ENCODE data around the gene RAE1.

Gene RAE1

DNA sequence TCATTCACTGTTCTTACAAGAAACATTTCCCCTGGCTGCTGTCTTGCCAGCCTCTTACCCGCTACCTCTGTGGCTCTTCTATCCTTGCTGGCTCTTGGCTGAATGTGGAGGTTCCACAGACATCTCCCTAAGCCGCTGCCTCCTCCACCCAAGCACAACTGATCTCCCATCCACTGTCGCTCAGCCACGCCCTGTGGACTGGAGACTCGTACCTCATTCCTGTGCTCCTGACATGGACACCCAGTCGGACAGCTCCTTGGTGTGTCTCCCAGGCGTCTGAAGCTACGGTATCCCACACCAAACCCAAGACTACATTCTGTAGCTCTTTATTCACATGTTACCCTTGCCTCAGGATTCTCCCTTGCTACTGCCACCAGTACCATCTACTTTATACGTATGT is 19.3 kb downstream of the RAE1 start:
- TF ChIP-seq Cebpa-rat (IDR thresholded peaks at IDR 0.05), result no peak
- no peaks in the 10 kb centered on the region for H3K4me1 ChIP-seq

DNA sequence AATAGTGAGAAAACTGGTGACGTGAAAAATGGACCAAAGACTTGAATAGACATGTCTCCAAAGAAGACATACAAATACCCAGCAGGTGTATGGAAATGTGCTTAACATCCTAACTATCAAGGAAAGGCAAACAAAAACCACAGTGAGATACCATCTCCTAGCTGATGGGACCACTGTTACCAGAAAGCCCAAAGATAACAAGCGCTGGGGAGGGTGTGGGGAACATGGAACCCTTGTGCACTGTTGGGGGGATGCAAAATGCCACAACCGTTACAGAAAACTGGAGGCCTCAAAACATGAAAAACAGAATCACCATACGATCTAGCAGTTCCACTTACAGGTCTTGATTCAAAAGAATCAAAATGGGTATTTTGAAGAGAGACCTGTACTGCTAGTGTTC is 20.3 kb downstream of the RAE1 start:
- Histone ChIP-seq H3K27ac (no peak overlapping the region), H3K4me1 (no peaks in the 10 kb centered on the region), H3K9me3 (no peaks in the 10 kb centered on the region), H3K4me2 (no peak overlapping the region), H4K20me1 (peaks cover 67% of the 10 kb centered on the region), H3K9ac (no peak overlapping the region), H3K27me3 (no peaks in the 10 kb centered on the region), H3K36me3 (no peaks in the 10 kb centered on the region; the same call in 1 of the 2 replicates), H3K4me3 (no peak overlapping the region)
- no peak for TF ChIP-seq Cebpa-rat (IDR thresholded peaks at IDR 0.05)

More for the DNA sequence above, 19.3 kb downstream of the RAE1 start:
- no peaks in the 10 kb centered on the region for H3K27me3 ChIP-seq
- H3K4me2 ChIP-seq, result no peak overlapping the region
- peaks cover 57% of the 10 kb centered on the region for H4K20me1 ChIP-seq
- H3K9me3 ChIP-seq, result no peaks in the 10 kb centered on the region
- H3K36me3 ChIP-seq, result no peaks in the 10 kb centered on the region; the same call in 1 of the 2 replicates
- no peak overlapping the region for H3K4me3 ChIP-seq
- no peak overlapping the region for H3K27ac ChIP-seq
- no peak overlapping the region for H3K9ac ChIP-seq

DNA sequence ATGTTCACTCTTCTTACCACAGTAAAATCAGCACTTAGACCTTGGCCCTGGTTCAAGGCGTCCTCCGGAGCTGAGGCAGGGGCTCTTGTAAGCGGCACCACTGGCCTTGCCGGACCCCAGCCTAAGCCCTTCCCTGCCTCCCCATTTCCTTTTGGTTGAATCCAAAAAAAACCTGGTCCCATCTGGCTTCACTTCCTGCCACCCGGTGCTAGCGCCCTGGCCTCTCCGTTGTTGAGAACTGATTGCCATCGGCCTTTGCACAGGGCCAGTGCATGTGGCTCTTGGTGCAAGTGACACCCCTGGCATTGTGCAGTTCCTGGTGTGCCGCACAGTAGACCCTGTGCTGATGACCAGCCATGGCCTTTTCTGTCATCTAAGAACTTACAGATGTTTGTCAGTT is 21.1 kb downstream of the RAE1 start:
- no peaks in the 10 kb centered on the region; the same call in 1 of the 2 replicates for H3K36me3 ChIP-seq
- H4K20me1 ChIP-seq, result peaks cover 75% of the 10 kb centered on the region
- no peaks in the 10 kb centered on the region for H3K9me3 ChIP-seq
- no peak overlapping the region for H3K9ac ChIP-seq
- no peaks in the 10 kb centered on the region for H3K4me1 ChIP-seq
- no peak for TF ChIP-seq Cebpa-rat (IDR thresholded peaks at IDR 0.05)
- H3K4me2 ChIP-seq, result no peak overlapping the region
- H3K4me3 ChIP-seq, result no peak overlapping the region
- H3K27me3 ChIP-seq, result no peaks in the 10 kb centered on the region
- H3K27ac ChIP-seq, result no peak overlapping the region

DNA sequence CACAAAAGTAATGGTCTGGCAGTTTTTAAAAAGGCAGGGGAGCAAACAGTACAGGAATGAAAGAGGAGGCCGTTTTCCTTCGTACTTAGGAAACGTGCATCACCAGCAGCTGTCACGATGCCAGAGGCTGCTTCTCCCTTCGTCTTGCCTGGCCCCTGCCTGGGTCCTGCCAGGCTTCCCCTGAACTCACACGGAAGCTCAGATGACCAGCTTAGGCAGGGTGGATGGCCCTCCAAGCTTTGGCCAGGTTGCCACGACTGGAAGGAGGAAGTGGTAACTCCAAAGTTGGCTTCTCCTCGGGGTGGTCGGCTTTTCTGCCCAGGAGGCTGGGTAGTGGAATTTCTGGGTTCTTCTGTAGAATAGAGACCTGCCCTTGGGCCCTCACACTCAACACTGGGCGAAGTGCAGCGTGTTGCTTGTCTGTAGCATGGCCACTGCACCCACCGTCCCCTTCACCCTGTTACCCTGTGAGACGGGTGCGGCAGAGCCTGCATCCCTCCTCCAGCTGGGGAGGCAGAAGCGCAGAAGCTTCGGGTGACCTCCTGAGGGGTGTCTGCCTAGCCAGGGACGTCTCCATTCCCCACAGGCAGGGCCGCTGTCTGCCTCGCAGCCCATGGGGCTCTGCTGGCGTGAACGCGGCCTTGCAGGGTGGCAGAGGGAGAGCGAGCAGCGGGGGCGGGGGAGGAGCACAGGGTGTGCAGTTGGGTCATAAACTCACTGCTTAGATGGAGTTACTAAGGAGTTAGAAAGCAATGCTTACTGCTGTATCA is 21.7 kb downstream of the RAE1 start:
- Histone ChIP-seq H3K27ac (no peak overlapping the region), H3K9ac (no peak overlapping the region), H3K27me3 (no peaks in the 10 kb centered on the region), H3K4me1 (no peaks in the 10 kb centered on the region), H3K4me3 (no peak overlapping the region), H3K9me3 (no peaks in the 10 kb centered on the region), H3K36me3 (no peaks in the 10 kb centered on the region; the same call in 1 of the 2 replicates), H4K20me1 (peaks cover 81% of the 10 kb centered on the region), H3K4me2 (no peak overlapping the region)
- no peak for TF ChIP-seq Cebpa-rat (IDR thresholded peaks at IDR 0.05)

DNA sequence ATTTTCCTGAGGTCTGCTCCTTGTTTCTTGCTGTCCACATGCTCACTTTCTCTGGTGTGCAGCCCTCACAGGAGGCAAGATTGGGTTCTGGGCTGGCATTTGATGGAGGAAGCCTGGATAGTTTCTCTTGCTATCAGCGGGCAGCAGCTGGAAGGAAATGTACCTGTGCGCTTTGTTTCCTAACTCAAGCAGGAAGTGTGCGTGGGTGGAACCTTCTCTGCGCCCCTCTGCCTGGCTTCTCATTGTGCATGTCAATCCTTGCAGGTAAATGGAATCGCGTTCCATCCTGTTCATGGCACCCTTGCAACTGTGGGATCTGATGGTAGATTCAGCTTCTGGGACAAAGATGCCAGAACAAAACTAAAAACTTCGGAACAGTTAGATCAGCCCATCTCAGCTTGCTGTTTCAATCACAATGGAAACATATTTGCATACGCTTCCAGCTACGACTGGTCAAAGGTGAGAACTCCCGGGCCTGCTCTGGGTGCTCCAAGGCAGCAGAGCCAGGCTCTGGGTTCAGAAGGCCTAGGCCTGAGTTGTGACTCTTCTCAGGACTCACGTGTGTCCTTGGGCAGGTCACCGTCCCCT is 23.4 kb downstream of the RAE1 start:
- Histone ChIP-seq H3K36me3 (no peaks in the 10 kb centered on the region; the same call in 1 of the 2 replicates), H3K4me3 (no peak overlapping the region), H3K27me3 (no peaks in the 10 kb centered on the region), H3K4me1 (no peaks in the 10 kb centered on the region), H3K27ac (no peak overlapping the region), H4K20me1 (peaks cover 90% of the 10 kb centered on the region), H3K9me3 (no peaks in the 10 kb centered on the region), H3K9ac (no peak overlapping the region), H3K4me2 (no peak overlapping the region)
- no peak for TF ChIP-seq Cebpa-rat (IDR thresholded peaks at IDR 0.05)

DNA sequence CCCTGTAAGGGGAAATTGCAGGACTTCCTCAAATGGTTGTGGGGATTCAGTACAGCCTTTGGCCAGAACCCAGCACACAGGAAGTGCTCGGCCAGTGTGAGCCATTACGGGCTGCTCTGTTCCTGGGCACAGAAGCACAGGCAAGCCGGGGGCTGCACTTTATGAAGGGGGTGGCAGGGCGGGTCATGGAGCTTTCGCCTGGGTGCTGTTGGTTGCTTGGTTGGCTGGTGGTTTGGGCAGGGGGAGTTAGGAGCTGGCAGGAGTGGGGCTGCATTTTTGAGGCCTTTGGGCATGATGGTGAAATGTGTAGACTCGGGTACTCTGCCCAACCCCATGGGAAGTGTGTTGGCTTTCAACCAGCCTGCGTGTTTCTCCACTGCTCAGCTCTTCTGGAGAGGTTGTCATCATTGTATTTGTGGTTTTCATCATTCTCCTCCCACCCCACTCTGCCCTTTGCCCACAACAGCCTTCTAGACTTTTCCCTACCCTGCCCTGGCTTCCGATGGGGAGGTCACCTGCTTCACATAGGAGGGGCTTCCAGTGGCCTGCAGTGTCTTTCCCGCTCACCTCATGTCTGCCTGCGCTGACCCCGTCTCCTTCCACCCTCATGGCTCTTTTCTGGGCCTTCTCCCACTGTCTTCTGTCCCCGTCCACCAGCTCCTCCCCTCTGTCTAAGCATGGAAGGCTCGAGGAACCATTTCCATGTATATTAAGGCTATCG is 24.0 kb downstream of the RAE1 start:
- Histone ChIP-seq H3K4me1 (no peaks in the 10 kb centered on the region), H3K27me3 (no peaks in the 10 kb centered on the region), H3K9me3 (no peaks in the 10 kb centered on the region), H3K4me3 (no peak overlapping the region), H3K36me3 (no peaks in the 10 kb centered on the region; the same call in 1 of the 2 replicates), H4K20me1 (peaks cover 92% of the 10 kb centered on the region), H3K4me2 (no peak overlapping the region), H3K9ac (0 out of 2 replicates have a peak overlapping the region, but pooled peaks have one; percentile 15), H3K27ac (no peak overlapping the region)
- TF ChIP-seq Cebpa-rat (IDR thresholded peaks at IDR 0.05), result no peak

DNA sequence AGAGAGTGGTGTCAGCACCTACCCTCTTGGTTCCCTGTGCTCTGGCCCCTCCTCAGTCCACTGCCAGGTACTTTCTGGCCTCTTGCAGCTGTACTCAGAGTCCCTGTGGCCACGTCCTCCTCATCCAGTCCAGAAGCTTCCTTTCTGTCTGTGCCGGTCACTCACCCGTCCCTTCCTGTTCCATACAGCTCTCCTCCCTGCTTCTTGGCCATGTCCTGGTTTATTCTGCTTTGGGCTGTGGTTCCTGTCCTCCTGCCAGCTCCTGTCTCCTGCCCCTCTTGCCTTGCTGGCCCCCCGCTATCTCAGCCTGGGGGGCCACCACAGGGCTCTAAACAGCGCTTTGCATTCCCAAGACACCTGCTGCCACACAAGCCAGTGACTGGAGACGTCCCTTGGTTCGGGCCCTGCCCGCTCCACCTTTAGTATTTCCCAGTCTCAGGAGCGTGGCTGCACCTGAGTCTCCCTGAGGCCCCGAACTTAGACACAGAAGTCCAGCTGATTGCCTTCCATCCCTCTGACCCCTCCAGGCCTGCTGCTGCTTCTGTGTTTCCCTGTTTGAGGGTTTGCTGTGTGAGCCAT is 24.7 kb downstream of the RAE1 start:
- no peaks in the 10 kb centered on the region; the same call in 1 of the 2 replicates for H3K36me3 ChIP-seq
- no peak overlapping the region for H3K4me3 ChIP-seq
- H3K4me1 ChIP-seq, result no peaks in the 10 kb centered on the region
- H3K9ac ChIP-seq, result 0 out of 2 replicates have a peak overlapping the region, but pooled peaks have one; percentile 15
- peaks cover 91% of the 10 kb centered on the region for H4K20me1 ChIP-seq
- H3K4me2 ChIP-seq, result no peak overlapping the region
- no peak overlapping the region for H3K27ac ChIP-seq
- TF ChIP-seq Cebpa-rat (IDR thresholded peaks at IDR 0.05), result no peak
- H3K9me3 ChIP-seq, result no peaks in the 10 kb centered on the region
- no peaks in the 10 kb centered on the region for H3K27me3 ChIP-seq

DNA sequence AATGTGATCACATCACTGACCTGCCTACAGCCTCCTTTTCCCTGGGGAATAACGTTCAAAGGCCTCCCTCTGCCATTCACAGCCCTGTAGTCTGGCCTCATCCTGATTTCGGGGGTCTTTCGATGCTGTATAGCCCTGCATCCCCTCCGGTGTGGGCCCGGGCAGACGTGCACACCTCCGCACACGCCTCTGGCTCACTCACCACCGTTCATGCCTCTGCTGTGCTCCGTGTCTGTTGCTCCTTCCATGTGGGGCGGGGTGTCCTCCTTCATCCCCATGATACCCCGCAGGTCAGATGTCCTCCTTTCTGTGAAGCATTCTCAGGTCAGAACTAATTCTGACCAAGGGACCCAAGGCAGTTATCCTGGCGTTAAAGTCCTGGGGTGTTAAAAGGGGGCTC is 26.3 kb downstream of the RAE1 start:
- Histone ChIP-seq H3K9ac (no peak overlapping the region), H3K4me2 (no peak overlapping the region), H3K4me3 (no peak overlapping the region), H3K27ac (no peak overlapping the region), H3K36me3 (no peaks in the 10 kb centered on the region; the same call in 1 of the 2 replicates), H3K4me1 (no peaks in the 10 kb centered on the region), H3K9me3 (no peaks in the 10 kb centered on the region), H3K27me3 (no peaks in the 10 kb centered on the region), H4K20me1 (peaks cover 87% of the 10 kb centered on the region)
- no peak for TF ChIP-seq Cebpa-rat (IDR thresholded peaks at IDR 0.05)

DNA sequence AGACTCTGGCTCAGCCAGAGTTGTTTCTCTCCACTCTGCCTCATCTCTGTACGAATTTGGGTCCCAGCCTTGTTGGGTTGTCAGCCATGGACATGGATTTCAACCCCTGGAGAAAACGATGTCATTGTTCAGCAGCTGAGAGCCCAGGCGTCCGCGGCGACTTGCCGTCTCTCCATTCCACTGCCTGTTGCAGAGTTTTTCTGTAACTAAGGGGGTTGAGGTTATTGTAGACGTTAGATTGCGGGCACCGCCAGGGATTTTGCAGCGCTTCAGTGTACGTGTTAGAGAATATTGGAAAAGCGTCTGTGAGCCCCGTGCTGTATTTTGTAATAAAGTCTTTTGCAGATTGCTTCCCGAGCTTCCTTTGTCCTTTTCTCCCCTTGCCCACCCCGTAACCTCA is 27.1 kb downstream of the RAE1 start:
- no peaks in the 10 kb centered on the region for H3K4me1 ChIP-seq
- peaks cover 81% of the 10 kb centered on the region for H4K20me1 ChIP-seq
- H3K27ac ChIP-seq, result no peak overlapping the region
- no peaks in the 10 kb centered on the region for H3K27me3 ChIP-seq
- H3K36me3 ChIP-seq, result peaks cover 2% of the 10 kb centered on the region; the same call in 1 of the 2 replicates
- no peak overlapping the region for H3K4me3 ChIP-seq
- H3K9ac ChIP-seq, result no peak overlapping the region
- TF ChIP-seq Cebpa-rat (IDR thresholded peaks at IDR 0.05), result no peak
- no peaks in the 10 kb centered on the region for H3K9me3 ChIP-seq
- H3K4me2 ChIP-seq, result no peak overlapping the region

All from BLaER1 (cell line).